ENCODE measurements around the gene CDHR2. TPM values are rescaled to one million over a fixed set of nuclear protein-coding genes. Genes with fewer than 3 reads are reported as not detected.
"Not testable (repeated sequence)": the region's sequence is repeated elsewhere in the genome, so short reads cannot be mapped to it uniquely, and the experiment has no call there.

The CDHR2 gene
- total RNA-seq, 1 experiment from 2014 or later: not detected

- DNase-seq (ENCODE audit: low read depth): no peak
These were observed 19.5 kb downstream of the CDHR2 start for GRCh38 chr5:176568657-176569056.

DNA sequence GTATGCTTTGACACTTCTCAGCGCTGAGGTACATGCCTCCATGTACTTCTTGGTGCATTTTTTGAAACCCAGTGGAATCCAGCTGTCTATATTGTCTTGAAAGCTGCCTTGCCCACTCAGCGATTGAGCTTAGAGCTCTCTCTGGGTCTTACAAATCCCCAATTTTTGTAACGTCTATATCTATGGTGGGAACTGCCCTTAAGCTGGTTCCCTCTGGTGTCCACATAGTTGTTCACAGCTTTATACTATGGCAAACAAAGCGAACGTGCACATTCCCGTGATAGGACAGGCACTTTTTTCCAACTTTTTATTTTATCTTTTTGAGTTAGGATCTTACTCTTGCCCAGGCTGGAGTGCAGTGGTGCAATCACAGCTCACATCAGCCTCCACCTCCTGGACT lies 20.9 kb downstream of the CDHR2 start:
- DNase-seq (ENCODE audit: low read depth): peak; percentile 30

DNA sequence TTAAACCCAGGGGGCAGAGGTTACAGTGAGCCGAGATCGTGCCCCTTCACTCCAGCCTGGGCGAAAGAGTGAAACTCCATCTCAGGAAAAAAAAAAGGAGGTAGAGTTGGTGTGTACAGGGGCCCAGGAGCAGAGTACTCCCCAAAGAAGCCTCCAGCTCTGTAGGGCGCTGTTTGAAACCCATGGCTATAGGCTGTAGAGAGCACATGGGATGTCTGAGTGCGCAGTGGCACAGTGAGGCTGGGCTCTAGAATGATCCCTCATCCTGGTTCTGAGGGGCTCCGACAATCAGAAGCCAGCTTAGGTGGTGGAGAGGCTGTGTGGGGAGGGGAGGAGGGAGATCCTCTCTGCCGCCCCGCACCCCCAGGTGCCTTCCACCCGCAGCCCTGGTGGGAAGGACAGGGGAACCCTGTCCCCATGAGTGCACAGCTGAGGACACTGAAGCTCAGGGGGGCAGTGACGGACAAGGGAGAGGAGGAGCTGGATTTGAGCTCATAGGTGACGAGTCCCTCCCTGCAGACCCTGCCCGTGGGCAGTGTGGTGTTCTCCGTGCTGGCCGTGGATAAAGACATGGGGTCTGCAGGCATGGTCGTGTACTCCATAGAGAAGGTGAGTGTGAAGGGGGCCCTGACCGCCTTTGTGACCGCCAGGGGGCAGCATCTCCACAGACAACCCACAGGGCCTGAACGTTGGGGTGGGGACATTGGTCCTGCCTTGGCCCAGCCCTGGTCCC lies 24.6 kb downstream of the CDHR2 start:
- DNase-seq (ENCODE audit: low read depth): peak; percentile 43

GRCh38 chr5:176574297-176574591 lies 25.1 kb downstream of the CDHR2 start:
- DNase-seq (ENCODE audit: low read depth): no peak

- DNase-seq (ENCODE audit: low read depth): no peak
These were observed 25.9 kb downstream of the CDHR2 start for GRCh38 chr5:176575066-176575465.

DNA sequence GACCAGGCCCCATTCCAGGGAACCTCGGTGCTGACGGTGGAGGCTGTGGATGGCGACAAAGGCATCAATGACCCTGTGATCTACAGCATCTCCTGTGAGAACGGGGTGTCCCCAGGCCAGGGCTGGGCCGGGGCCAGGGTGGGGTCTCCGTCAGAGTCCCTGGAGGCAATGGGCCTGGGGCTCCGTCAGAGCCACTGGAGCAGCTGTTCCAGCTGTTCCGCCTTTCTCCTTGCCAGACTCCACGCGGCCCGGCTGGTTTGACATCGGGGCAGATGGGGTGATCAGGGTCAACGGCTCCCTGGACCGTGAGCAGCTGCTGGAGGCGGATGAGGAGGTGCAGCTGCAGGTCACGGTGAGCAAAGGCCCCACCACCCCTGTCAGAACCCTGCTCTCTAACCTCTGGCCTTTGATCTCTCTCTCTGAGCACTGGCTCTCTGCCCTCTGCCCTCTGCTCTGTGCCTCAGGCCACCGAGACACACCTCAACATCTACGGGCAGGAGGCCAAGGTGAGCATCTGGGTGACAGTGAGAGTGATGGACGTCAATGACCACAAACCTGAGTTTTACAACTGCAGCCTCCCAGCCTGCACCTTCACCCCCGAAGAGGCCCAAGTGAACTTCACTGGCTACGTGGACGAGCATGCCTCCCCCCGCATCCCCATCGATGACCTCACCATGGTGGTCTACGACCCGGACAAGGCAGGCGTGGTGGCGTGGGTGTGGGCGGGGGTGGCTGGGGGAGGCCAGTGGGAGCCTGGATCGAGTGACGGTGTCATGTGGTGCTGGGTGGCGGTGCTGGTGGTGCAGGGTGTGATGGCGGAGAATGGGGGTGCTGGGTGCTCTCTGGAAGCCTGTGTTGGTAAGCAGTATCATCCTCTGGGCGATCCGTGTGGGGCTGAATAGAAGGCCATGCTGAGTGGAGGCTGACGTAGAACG lies 26.6 kb downstream of the CDHR2 start:
- DNase-seq (ENCODE audit: low read depth): no peak

GRCh38 chr5:176577312-176578176 lies 28.4 kb downstream of the CDHR2 start:
- no peak for DNase-seq (ENCODE audit: low read depth)

- no peak for DNase-seq (ENCODE audit: low read depth)
These were observed 29.3 kb downstream of the CDHR2 start for GRCh38 chr5:176578391-176578808.

DNA sequence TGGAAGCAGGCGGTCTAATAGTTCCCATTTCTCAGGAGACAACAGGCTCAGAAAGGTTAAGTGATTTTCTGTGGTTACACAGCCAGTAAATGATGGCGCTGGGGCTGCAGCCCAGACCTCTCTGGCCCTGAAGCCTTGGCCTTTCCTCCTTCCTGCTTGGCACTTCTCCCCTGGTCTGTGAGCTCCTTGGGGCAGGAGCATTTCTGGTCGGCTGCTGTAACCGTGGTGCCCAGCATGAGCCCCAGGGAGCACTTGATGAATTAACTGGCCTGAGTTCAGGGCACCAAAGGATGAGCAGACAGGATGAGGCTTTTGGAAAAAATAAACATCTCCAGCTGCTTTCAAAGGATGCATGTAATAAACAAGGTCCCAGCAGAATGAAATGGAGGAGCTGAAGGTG lies 30.2 kb downstream of the CDHR2 start:
- peak; percentile 43 for DNase-seq (ENCODE audit: low read depth)

DNA sequence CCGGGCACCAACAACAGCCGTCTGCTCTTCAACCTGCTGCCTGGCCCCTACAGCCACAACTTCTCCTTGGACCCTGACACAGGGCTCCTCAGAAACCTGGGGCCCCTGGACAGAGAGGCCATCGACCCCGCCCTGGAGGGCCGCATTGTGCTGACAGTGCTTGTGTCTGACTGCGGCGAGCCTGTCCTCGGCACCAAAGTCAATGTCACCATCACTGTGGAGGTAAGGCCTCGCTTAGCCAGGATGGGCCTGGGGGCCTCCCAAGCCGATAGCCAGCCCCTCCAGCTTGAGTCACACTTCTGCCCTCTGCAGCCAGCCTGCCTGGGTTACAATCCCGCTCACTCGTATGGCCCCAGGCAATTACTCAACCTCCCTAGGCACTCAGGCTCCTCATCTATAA lies 32.2 kb downstream of the CDHR2 start:
- no peak for DNase-seq (ENCODE audit: low read depth)

GRCh38 chr5:176583076-176583475 lies 33.9 kb downstream of the CDHR2 start:
- no peak for DNase-seq (ENCODE audit: low read depth)

DNA sequence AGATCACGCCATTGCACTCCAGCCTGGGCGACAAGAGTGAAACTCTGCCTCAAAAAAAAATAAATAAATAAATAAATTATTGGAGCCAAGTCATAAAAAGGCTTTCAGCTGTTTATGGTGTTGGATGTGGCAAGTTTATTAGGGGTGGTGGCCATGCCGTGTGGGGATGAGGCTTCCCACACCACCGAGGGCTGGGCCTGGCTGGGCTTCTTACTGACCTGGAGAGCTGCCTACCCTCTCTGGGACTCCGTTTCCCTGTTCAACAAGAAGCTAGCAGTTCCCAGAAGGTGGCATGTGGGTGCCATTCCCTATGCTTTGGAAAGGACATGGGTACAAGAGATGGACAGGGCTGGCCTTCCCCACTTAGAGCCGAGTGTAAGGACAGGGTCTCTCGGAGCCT lies 38.3 kb downstream of the CDHR2 start:
- DNase-seq (ENCODE audit: low read depth): no peak

DNA sequence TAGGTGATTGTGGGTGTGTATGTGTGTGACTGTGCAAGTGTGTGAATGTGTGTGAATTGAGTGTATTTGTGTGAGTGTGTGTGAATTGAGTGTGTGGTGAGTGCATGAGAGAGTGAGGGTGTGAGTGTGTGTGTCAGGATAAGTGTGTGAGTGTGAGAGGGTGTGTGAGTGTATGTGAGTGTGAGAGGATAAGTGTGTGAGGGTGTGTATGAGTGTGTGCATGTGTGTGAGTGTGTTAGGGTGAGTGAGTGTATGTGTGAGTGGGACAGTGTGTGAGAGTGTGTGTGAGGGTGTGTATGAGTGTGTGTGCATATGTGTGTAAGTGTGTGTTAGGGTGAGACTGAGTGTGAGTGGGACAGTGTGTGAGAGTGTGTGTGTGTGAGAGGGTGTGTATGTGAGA lies 39.2 kb downstream of the CDHR2 start:
- DNase-seq (ENCODE audit: low read depth): no peak

DNA sequence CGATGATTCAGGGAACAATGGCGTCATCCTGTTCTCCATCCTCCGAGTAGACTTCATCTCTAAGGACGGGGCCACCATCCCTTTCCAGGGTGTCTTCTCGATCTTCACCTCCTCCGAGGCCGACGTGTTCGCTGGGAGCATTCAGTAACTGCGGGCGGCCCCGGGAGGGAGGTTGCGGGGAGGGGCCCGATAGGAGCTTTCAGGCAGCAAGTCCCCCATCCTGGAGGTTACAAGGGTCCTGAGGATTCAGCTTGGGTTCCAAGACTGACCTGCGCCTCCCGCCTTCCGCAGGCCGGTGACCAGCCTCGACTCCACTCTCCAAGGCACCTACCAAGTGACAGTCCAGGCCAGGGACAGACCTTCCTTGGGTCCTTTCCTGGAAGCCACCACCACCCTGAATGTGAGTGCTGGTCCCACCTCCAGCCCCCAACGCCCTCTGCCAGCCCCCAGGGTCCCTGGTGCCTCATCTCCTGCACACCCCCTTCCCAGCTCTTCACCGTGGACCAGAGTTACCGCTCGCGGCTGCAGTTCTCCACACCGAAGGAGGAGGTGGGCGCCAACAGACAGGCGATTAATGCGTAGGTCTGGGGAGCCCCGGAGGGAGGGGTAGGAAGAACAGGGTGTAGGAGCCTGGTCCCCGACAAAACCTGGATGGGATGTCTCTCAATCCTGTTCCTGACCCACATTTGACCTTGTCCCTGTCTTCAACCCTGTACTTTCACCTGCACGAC lies 40.1 kb downstream of the CDHR2 start:
- DNase-seq (ENCODE audit: low read depth): no peak

GRCh38 chr5:176590035-176590717 lies 41.0 kb downstream of the CDHR2 start:
- DNase-seq (ENCODE audit: low read depth): no peak

DNA sequence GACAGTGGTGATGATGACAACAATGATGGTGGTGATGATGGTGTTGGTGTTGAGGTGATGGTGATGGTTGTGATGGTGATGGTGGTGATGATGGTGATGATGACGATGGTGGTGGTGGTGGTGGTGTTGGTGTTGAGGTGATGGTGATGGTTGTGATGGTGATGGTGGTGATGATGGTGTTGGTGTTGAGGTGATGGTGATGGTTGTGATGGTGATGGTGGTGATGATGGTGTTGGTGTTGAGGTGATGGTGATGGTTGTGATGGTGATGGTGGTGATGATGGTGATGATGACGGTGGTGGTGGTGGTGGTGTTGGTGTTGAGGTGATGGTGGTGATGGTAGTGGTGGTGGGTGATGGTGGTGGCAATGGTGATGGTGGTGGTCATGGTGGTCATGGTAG lies 42.5 kb downstream of the CDHR2 start:
- DNase-seq (ENCODE audit: low read depth): not testable (repeated sequence)

DNA sequence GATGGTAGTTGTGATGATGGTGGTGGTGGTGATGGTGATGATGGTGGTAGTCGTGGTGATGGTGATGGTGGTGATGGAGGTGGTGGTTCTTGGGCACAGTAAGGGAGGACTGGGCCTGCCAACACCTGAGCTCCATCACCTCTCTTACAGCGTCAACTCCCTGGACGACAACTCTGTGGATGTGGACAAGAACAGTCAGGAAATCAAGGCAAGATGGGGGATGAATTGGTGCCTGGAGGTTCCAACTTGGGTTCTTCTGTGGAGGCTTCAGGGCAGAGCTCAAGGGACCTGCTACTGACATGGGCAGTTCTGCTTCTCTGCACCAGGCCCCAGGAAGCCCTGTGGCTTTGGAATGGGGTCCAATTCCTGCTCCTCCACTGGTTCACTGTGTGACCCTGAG lies 43.4 kb downstream of the CDHR2 start:
- no peak for DNase-seq (ENCODE audit: low read depth)

GRCh38 chr5:176593273-176593869 lies 44.2 kb downstream of the CDHR2 start:
- DNase-seq (ENCODE audit: low read depth): no peak

DNA sequence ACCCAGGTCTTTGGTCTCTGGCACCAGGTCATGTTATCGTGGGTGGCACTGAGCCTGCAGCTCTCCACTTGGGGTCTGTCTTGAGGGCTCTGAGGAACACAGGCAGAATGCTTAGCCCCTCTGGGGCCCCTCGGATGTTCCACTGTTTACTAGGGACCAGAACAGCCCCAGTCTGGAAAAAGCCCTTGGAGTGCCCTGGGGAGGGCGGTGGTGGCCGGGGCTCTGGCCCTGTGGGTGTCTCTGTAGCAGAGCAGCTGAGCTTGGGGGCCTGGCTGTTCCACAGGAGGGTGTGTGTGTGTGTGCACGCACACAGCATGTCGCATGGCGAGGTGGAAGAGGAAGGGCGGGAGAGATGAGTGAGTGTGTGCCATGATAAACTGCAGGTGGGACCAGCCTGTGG lies 45.4 kb downstream of the CDHR2 start:
- DNase-seq (ENCODE audit: low read depth): no peak

- no peak for DNase-seq (ENCODE audit: low read depth)
These were observed 46.3 kb downstream of the CDHR2 start for GRCh38 chr5:176595386-176595943.
